ENCODE data around the gene TEX11.
"Not testable (repeated sequence)": the region's sequence is repeated elsewhere in the genome, so short reads cannot be mapped to it uniquely, and the experiment has no call there.

The TEX11 gene

DNA sequence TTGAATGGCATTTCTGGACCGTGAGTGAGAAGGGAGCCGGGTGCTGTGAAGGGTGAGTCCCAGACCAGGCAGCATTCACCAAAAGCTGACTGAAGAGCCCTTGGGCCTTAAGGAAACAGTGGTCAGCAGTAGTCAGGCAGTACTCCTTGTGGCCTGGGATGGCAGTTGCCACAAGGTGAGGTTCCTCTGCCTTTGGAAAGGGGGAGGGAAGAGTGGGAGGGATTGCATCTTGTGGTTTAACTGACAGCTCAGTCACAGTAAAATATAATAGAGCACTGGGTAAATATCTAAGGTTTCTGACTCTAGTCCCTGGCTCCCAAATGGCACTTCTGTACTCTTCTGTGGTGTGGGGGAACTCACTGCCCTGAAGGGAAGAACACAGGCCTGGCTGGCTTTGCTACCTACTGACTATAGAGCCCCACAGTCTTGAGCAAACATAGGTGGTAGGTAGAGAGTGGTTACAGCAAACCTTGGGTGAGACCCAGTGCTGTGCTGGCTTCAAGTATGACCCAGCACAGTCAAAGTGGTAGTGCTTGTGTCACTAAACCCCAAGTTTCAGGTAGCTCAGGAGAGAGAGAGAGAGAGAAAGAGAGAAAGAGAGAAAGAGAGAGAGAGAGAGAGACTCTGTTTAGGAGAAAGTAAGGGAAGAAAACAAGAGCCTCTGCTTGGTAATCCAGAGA, 154.2 kb downstream of the TEX11 start:
- DNase-seq: no peak

DNA sequence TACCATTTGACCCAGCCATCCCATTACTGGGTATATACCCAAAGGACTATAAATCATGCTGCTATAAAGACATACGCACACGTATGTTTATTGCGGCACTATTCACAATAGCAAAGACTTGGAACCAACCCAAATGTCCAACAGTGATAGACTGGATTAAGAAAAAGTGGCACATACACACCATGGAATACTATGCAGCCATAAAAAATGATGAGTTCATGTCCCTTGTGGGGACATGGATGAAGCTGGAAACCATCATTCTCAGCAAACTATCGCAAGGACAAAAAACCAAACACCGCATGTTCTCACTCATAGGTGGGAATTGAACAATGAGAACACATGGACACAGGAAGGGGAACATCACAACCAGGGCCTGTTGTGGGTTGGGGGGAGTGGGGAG, 174.7 kb downstream of the TEX11 start:
- not testable (repeated sequence) for DNase-seq

DNA sequence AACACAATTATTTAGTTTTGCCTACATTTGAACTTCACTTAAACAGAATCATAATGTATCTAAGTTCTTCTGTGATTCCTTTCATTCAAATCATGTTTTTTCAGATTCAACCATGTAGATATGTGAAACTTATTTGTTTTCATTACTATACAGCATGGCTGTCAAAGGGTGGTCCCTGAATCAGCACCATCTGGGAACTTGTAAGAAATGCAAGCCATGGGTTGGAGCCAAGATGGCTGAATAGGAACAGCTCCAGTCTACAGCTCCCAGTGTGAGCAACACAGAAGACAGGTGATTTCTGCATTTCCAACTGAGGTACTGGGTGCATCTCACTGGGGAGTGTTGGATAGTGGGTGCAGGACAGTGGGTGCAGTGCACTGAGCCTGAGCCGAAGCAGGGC, 180.6 kb downstream of the TEX11 start:
- DNase-seq: not testable (repeated sequence)

DNA sequence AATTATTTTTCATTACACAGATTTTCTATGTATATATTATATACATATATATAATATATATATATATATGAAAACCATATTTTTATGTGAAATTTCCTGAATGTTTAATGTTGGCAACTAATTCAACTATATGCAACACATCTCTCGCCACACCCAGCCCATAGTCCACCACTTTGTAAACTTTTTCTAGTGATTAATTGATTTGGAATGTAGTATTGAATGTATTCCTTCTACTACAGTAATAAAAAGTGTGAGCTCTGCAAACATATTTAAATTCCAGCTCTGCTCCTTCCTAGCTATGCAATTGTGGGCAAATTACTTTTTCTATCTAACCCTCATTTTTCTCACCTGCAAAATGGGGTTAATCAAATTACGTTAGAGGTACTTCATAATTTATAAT, 187.8 kb downstream of the TEX11 start:
- no peak for DNase-seq

DNA sequence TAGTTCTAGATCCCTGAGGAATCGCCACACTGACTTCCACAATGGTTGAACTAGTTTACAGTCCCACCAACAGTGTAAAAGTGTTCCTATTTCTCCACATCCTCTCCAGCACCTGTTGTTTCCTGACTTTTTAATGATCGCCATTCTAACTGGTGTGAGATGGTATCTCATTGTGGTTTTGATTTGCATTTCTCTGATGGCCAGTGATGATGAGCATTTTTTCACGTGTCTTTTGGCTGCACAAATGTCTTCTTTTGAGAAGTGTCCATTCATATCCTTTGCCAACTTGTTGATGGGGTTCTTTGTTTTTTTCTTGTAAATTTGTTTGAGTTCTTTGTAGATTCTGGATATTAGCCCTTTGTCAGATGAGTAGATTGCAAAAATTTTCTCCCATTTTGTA, 197.2 kb downstream of the TEX11 start:
- not testable (repeated sequence) for DNase-seq

DNA sequence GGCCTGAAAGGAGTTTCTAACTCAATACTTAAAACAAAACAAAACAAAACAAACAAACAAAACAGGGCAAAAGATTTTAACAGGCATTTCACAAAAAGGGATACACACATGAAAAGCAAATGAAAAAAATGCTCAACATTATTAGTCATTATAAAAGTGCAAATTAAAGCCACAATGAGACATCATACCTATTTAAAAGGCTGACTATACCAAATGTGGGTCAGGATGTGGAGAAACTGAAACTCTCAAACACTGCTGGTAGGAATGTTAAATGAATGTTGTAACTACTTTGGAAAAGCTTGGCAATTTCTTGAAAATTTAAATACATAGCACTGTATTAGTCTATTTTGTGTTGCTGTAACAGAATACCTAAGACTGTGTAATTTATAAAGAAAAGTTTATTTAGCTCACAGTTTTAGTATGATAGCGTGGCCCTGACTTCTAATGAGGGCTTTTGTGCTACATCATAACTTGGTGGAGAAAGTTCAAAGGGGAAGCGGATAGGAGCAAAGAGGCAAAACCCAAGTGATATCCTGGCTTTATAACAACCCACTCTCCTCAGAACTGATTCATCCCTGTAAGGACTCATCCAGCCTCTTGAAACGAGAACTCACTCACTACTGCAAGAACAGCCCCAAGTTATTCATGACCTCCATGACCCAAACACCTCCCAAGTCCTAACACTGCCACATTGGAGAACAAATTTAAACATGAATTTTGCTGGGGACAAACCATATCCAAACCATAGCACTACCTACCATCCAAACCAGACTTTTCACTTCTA, 214.0 kb downstream of the TEX11 start:
- no peak for DNase-seq

DNA sequence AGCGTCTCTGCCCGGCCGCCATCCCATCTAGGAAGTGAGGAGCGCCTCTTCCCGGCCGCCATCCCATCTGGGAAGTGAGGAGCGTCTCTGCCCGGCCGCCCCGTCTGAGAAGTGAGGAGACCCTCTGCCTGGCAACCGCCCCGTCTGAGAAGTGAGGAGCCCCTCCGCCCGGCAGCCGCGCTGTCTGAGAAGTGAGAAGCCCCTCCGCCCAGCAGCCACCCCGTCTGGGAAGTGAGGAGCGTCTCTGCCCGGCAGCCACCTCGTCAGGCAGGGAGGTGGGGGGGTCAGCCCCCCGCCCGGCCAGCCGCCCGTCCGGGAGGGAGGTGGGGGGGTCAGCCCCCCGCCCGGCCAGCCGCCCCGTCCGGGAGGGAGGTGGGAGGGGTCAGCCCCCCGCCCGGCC, 229.1 kb downstream of the TEX11 start:
- DNase-seq: not testable (repeated sequence)

DNA sequence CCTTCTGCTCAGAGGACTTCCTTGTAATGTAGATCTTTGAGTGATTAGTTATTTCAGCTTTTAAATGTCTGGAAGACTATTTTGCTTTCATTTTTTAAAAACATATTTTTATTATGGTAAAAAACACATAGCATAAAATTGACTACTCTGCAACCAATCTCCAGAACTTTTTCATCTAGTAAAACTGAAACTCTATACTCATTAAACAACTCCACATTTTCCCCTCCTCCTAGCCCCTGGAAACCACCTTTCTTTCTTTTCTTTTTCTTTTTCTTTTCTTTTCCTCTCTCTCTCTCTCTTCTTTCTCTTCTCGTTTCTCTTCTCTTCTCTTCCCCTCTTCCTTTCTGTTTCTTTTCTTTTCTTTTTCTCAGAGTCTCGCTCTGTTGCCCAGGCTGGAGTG, 233.2 kb downstream of the TEX11 start:
- no peak for DNase-seq

DNA sequence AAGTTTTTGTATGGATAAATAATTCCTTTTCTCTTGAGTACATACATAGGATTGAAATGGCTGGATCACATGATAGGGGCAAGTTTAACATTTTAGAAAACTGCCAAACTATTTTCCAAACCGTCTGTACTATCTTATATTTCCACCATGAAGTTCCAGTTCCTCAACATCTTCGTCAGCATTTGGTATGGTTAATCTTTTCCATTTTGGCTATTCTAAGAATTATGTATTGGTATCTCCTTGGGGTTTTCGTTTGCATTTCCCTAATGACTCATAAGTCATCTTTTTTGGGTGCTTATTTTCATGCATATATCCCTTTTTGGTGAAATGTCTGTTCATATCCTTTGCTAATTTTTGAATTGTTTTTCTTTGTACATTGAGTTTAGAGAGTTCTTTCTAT, 236.2 kb downstream of the TEX11 start:
- no peak for DNase-seq

DNA sequence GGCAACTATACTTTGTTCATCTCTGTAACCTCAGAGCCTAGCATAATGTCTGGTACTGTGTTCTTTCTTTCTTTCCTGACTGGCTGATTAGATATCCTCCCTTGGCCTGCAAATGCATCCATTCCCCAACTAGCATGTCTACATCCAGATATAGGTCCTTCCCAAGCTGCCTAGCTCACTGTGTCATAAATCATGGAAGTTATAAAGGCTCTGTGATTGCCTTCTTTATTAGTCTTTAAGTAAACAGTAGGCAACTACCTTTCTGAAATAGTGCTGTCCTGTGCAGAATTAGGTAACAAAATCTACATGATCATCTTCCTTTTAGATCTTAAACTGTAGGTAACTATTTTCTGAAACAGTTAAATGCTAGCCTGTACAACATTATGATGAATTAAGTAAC, 239.4 kb downstream of the TEX11 start:
- DNase-seq: no peak

DNA sequence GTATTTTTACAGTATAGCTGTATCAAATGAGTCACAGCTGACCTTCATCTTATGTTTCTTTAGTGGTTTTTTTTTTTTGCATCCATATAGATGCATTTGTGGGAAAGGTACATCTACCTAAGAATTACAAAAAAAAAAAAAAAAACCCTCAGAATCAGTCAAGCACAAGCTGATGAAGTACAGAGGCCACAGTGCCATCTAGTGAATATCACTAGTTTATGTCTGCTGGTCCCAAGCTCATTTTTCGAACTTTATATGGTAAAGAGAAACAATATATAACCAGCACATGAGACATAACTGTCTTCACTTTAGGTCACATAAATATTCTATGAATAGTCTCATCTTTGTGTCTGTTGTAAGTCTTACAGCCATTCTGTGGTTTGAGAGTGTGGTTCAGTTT, 243.8 kb downstream of the TEX11 start:
- no peak for DNase-seq

DNA sequence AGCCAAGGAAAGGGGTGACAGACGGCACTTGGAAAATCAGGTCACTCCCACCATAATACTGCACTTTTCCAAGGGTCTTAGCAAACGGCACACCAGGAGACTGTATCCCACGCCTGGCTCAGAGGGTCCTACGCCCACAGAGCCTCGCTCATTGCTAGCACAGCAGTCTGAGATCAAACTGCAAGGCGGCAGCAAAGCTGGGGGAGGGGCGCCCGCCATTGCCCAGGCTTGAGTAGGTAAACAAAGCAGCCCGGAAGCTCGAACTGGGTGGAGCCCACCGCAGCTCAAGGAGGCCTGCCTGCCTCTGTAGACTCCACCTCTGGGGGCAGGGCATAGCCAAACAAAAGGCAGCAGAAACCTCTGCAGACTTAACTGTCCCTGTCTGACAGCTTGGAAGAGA, 247.4 kb downstream of the TEX11 start:
- not testable (repeated sequence) for DNase-seq

DNA sequence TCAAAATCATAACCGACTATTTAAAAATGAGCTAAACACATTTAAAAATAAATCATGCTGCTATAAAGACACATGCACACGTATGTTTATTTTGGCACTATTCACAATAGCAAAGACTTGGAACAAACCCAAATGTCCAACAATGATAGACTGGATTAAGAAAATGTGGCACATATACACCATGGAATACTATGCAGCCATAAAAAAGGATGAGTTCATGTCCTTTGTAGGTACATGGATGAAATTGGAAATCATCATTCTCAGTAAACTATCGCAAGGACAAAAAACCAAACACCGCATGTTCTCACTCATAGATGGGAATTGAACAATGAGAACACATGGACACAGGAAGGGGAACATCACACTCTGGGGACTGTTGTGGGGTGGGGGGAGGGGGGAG, 251.0 kb downstream of the TEX11 start:
- DNase-seq: not testable (repeated sequence)

DNA sequence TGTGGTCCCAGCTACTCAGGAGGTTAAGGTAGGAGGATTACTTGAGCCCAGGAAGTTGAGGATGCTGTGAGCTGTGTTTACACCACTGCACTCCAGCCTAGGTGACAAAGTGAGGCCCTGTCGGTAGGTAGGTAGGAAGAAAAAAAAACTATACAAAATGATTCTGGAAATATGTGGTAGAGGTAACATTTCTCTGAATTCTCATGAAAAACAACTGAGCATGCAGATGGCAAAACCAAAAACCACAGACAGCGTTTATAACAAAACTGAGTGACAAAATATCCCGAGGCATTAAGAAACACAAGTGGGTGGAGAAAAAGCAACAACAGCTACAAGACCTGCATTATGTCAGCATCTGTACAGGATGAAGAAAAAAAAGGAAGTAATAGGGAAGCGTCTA, 252.2 kb downstream of the TEX11 start:
- DNase-seq: no peak

DNA sequence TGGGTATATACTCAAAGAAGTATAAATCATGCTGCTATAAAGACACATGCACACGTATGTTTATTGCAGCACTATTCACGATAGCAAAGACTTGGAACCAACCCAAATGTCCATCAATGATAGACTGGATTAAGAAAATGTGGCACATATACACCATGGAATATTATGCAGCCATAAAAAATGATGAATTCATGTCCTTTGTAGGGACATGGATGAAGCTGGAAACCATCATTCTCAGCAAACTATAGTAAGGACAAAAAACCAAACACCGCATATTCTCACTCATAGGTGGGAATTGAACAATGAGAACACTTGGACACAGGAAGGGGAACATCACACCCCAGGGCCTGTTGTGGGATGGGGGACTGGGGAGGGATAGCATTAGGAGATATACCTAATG, 260.6 kb downstream of the TEX11 start:
- DNase-seq: not testable (repeated sequence)

DNA sequence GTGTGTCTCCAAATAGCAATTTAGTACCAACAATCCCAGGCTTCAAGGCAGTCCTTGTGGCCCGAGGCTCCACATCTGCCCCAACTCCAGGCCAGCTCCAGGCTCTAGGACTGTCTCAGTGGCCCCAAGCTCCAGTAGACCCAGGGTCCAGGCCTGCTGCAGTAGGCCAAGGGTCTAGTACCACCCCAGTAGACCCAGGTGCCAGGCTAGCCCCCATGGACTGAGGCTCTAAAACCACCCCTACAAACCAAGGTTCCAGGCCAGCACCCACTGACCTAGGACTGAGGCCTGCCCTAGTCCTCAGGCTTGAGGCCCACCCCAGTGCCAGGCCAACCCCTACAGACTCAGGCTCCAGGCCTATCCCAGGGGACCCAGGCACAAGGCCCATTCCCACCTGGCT, 272.3 kb downstream of the TEX11 start:
- DNase-seq: no peak

DNA sequence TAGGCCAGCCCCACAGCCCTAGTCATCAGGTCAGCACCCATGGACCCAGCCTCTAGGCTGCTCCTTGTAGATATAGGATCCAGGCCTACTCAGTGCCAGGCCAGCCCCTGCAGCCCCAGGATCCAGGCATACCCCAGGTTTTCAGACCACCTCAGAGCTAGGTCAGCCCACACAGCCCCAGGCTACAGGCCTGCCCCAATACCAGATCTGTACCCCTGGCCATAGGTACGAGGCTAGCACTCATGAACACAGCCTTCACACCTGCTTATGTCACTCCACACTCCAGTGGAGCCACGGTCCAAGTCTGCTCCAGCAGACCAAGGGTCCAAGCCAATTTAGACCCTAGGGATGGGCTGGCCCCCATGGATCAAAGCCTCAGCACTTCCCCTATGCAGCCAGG, 272.8 kb downstream of the TEX11 start:
- DNase-seq: no peak

DNA sequence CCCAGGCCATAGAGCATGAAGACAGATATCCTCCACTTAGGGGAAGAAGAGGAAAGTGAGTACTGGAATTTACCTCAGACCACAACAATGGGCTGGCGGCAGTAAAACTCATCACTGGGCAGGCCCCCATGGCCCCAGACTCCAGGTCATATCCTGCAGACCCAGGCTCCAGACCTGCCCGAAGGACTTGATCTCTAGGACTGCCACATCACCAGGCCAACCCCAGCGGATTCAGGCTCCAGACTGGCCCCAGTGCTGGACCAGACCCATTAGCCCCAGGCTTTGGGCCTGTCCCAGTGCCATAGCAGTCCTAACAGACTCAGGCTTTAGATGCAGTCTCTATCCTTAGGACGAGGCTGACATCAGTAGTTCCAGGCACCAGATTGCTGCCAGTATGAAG, 273.3 kb downstream of the TEX11 start:
- no peak for DNase-seq

DNA sequence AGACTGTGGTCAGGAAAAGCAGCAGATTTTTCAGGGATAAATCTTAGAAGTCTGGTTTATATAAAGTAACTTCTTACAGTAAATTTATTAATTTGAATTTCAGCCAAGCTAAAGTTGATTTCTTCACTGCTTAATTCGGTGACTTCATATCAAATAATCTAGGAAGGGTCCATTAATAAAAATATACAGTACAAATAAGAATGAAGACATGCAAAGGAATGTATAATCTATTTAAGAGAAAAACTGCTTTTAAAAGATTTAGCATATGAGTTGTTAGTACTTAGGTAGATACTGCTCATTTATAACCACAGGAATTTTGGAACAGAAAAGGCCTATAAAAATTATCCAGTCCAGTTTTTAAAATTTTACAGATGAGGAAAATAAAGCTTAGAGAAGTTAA, 286.8 kb downstream of the TEX11 start:
- DNase-seq: no peak

DNA sequence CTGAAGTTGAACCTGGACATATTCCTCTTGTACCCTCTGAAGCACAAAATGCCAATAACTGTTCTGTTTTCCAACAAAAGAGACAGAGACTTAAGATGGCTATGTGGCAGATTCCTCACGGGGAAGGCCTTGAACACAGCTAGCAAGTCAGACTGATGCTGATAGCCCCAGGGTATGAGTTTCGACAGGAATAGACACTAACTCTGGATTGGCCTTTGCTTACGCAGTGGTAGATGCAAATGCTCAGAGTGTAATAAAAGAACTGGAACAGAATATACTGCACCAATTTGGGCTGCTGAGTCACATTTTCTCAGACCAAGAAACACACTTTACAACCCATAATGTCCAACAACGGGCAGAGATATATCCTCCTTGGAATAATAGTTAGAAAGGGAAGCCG, 290.0 kb downstream of the TEX11 start:
- DNase-seq: no peak

DNA sequence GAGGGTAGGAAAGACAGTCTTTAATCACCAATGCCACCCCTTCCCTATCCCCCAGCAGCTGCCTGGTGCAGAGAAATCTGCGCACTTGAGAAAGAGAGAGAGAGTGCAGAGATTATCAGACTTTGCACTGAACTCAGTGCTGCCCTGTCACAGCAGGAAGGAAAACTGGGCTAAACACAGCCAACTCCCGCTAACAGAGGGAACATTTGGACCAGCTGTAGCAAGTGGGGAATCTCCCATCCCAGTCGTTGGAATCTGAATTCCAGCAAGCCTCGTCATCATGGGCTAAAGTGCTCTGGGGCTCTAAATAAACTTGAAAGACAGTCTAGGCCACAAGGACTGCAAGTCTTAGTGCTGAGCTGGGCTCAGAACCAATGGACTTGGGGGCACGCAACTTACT, 295.2 kb downstream of the TEX11 start:
- DNase-seq: no peak

DNA sequence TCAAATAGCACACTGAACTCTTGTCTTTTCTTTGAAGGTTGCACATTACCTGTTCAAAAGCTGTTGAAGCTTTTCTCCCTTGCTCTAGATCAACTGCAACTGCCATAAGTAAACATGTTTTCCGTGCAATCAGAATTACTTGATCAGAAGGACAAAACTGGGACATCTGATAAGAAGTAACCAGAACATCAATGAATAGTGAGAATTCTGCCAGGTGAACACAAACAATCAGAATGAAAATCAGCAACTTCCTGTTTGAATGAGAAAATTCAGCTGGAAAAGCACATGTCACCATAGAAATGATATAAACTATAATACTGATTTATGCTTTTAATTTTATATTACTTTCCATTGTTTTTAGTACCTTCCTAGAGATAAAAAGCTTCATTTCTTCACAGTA, 303.2 kb downstream of the TEX11 start:
- no peak for DNase-seq

DNA sequence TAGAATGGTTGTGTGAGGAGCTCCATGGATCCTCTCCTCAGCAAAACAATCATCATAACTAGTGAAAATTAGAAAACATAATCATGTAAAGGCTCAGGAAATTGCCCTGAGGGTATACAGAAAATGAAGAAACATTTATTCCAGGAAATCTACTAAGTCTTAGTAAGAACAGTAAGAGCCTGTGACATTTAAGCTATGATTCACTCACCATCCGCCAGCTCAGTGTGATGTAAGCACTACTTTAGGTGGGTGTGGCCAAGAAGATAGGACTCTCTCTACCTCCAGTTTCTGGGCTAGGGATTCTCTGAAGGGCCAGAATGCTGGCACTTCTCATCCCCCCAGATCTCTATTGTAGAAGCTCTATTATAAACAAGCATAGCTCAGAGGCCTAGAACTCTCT, 316.4 kb downstream of the TEX11 start:
- DNase-seq: no peak

DNA sequence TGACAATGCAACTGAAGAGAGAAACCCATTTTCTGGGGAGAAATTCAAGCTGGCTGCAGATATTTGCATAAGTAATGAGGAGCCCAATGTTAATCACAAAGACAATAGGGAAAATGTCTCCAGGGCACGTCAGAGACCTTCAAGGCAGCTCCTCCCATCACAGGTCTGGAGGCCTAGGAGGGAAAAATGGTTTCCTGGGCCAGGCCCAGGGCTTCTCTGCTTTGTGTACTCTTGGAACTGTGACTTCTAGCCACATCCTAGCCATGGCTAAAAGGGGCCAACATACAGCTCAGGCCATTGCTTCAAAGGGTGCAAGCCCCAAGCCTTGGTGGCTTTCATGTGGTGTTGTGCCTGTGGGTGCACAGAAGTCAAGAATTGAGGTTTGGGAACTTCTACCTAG, 321.4 kb downstream of the TEX11 start:
- not testable (repeated sequence) for DNase-seq

DNA sequence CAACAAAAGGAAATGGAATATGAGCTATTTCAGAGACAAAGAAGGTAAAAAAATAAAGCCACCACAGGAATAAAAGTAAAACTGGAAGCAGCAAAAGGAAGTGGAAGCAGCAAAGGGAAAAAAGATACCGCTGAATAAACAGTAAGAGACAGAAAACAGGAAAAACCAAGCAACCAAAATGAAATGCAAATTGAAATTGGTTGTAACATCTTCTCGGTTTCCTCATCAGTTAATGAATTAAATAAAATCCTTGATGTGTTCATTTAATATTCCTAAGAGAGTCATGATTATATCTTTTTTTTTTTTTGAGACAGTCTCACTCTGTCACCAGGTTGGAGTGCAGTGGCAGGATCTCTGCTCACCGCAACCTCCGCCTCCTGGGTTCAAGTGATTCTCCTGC, 331.1 kb downstream of the TEX11 start:
- no peak for DNase-seq
